Right renal pelvis (tissue), 4 donors: ENCODE measurements around the gene SLC44A1. TPM values are rescaled to one million over a fixed set of nuclear protein-coding genes. Genes with fewer than 3 reads are reported as not detected.
"Not testable (repeated sequence)": the region's sequence is repeated elsewhere in the genome, so short reads cannot be mapped to it uniquely, and the experiment has no call there.

Experiments used
- DNase-seq, 4 donors: peaks; one replicate each; pipeline ENCODE4 v3.0.0-alpha.2; 2013; ENCODE audit warnings: low read depth in 4 of 4, low spot score in 3 of 4, missing footprints in 1 of 4
- polyA plus RNA-seq, 4 donors: library from polyadenylated mRNA; unstranded; fragments of 120-200 nt; gene quantifications; one replicate each; pipeline ENCODE4 v1.2.1, GENCODE V29; 2013; ENCODE audit not compliant: insufficient read length in 4 of 4

The SLC44A1 gene
- polyA plus RNA-seq, 4 donors: 47.3 to 55.4 (median 54.0) TPM

DNA sequence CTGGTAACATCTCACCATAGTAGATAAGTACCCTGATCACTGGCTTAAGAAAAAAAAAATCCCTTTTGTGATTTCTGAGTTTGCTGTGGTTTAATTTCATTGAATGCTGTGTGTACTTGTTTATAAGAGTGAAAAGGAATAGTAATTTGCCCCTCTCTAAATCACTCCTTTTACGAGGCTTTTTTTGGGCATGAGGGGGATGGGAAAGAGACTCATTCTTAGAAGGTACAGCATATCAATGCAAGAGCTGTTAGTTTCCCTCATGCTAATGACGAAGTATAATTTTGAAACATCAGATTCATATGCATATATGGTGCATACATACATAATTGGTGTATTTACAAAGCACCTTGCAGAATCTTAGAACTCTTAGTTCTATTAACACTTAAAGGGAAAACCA lies 2.4 kb upstream of the SLC44A1 start:
- no peak for DNase-seq

GRCh38 chr9:105242557-105242956 lies 1.9 kb upstream of the SLC44A1 start:
- DNase-seq: no peak

DNA sequence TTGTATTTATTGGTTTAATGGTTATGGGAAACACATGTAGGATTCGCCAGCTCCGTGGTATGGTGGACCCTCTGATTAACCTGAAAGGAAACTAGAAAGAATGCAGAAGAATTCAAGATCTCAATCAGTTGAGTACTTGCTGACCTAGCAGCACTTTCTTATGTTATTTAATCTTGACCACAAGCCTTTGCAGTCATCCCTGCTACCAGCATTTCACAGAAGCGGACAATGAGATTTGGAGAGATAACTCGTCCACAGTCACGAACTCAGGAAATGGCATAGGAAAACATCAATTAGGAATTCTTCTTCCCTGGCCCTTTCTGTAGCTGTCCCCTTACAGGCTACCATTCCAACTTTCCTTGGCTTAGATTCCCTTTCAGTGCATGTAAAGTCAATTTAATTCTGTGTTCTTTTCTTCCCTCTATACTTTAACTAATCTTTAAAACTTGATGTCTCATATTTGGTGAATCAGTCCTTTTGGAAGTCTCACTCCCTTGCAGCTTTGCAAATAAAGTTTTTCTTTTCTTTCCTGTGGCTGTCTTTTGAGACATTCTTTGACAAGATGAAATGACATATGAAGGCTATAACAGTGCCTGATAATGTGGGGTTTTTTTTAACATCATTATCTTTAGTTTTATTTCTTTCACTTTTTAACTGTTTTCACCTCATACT lies 1.3 kb upstream of the SLC44A1 start:
- DNase-seq: no peak

GRCh38 chr9:105244734-105245028 lies 230 bp downstream of the SLC44A1 start:
- DNase-seq: no peak

- no peak for DNase-seq
Measured at GRCh38 chr9:105245029-105245890, 809 bp downstream of the SLC44A1 start.

GRCh38 chr9:105245891-105246161 lies 1.4 kb downstream of the SLC44A1 start:
- DNase-seq: no peak

DNA sequence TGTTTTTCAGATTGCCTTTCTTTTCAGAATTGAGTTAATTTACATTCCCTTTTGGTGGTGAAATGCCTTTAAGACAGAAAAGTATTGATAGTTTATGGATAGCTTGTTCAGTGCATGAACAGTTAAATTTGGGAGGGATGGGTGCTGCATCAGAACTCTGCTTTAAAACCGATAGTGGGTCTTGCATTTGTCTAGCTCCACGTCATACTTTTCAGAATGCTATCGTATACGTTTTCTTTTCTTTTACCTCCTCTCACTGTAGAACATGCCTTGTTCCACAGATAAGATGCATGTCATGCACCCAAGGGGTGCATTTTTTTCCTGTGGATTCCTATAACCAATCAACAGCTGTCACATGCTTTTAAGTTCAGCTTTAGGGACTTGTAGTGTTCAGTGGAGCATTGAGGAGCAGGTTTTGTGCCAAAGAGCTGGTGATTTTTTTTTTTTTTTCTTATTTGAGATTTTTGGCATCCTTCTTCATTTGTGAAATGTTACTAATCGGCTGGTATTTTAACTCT lies 2.3 kb downstream of the SLC44A1 start:
- no peak for DNase-seq

DNA sequence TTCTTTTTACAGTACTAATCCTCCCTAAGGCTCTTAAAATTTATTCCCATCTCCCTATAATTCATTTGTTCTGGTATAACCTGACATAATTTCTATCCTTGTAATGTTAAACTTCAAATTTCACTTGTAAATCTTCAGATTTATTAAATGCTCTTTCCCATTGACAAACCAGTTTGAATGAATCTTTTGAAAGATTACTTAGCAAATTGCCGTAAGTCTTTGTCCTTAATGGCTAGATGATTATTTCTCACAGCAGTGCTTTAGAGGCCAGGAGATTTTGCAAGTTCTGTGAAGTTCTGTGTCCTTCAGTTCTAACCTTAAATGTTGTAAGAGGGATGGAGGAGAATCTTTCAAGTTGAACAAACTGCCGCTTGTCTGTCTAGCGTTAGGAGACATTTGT lies 4.2 kb downstream of the SLC44A1 start:
- DNase-seq: no peak

GRCh38 chr9:105251133-105251532 lies 6.7 kb downstream of the SLC44A1 start:
- DNase-seq: no peak

DNA sequence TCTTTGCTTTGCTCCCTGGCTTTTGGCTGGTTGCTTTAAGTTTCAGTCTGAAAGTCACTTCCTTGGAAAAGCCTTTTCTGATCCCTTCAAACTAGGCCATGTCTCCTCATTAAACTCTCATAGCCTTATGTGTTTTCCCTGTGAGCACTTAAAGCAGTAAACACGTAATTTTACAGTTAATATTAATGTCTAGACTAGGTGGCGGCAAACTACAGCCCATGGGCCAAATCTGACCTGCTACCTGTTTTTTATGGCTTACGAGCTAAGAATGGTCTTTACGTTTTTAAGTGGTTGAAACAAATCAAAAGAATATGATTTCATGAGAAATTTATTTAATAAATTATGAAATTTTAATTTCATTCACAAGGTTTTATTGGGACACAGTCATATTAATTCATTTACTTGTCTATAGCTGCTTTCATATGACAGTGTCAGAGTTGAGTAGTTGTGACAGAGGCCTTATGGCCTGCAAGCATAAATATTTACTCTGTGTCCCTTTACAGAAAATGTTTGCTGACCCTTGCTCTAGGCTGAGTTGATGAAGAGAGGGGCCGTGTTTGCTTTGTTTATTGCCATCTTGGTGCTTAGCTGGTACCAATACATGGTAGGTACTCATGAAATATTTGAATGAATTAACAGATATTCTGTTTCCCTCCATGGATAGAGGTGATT lies 7.4 kb downstream of the SLC44A1 start:
- DNase-seq: no peak

DNA sequence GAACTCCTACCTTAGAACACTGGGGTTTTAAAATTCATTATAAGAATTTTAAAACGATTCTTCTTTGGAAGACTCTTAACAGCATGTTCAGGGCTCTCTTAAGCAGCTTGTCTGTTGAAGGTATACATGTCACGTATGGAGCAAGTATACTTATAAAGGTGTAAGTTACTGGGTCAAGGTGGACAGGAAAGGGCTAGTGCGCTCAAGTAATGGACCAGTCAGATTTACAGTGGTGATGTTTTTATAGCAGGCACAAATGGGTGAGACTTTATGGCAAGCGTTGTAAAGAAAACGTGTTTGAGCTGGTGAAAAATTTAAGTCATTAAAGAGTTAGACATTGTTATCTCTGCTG lies 7.9 kb downstream of the SLC44A1 start:
- no peak for DNase-seq

GRCh38 chr9:105254226-105254625 lies 9.8 kb downstream of the SLC44A1 start:
- no peak for DNase-seq

DNA sequence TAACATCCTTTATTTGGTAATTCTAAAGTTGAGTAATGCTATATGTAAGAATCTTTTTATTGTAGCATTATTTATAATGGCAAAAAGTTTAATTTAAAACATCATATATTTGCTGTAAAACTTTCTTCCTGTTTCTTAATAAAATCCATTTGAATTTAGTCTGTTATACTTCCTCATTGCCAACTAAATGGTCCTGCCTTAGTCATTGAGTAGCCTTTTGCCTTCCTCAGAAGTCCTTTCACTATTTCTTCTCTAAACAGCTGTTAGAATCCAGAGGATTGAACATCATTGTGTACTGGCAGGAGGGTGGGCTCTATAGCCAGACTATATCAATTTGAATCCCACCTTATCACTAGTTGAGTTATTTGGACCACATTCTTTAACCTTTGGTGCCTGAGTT lies 11.0 kb downstream of the SLC44A1 start:
- no peak for DNase-seq

GRCh38 chr9:105256569-105256968 lies 12.1 kb downstream of the SLC44A1 start:
- DNase-seq: not testable (repeated sequence)

DNA sequence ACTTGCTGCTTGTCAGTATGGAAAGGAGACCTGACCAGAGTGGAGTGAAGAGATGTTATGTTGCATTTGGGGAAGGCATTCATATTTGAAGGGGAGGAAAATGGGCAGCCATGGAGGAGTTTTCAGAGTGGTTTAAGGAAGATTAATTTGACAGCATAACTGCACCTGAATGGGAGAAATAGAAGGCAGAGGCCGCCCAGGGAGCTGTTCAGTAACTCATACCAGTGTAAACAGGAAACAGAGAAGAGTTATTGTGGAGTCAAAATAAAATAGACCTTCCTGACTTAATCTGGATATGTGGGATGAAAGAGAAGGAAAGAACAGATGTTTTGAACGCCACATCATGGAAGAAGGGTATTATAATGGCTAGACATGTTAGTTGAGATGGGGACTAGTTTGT lies 13.4 kb downstream of the SLC44A1 start:
- DNase-seq: no peak

DNA sequence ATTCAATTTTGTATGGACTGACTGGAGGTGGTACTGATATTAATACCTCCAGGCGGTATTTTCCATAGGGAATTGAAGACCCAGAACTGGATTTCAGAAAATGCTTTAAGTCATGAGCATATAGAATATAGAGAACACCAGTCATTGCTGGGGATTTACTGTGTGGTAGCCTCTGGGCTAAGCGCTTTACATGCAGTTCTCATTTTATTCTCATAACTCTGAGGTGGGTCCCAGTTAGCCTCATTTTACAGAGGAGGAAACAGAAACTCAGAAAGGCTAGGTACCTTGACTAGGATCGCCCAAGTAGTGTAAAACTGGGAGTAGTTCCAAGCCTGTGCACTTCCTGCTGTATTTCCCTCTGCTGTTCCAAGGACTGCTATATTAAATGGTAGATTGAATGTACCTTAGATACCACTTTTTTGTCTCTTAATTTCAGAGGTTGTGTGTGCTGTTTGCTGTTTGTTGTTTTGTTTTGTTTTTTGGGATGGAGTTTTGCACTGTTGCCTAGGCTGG lies 13.8 kb downstream of the SLC44A1 start:
- no peak for DNase-seq

- no peak for DNase-seq
Measured at GRCh38 chr9:105259274-105259673, 14.8 kb downstream of the SLC44A1 start.

GRCh38 chr9:105259731-105260612 lies 15.5 kb downstream of the SLC44A1 start:
- DNase-seq: no peak

GRCh38 chr9:105262497-105262896 lies 18.0 kb downstream of the SLC44A1 start:
- DNase-seq: no peak

GRCh38 chr9:105264380-105264779 lies 19.9 kb downstream of the SLC44A1 start:
- no peak for DNase-seq

- not testable (repeated sequence) for DNase-seq
Measured at GRCh38 chr9:105268254-105268653, 23.8 kb downstream of the SLC44A1 start.
